HG03064 (cell line): ENCODE data around the gene MTA3.
A peak's percentile ranks its signal among the peaks of the same experiment; 100 is the strongest.

Source experiments
- ATAC-seq: cut with Tn5 transposase; IDR thresholded peaks from one replicate; pipeline ENCODE4 v1.9.1; 2021; ENCODE audit warnings: low read depth; ENCODE audit not compliant: unreplicated experiment

The MTA3 gene

DNA sequence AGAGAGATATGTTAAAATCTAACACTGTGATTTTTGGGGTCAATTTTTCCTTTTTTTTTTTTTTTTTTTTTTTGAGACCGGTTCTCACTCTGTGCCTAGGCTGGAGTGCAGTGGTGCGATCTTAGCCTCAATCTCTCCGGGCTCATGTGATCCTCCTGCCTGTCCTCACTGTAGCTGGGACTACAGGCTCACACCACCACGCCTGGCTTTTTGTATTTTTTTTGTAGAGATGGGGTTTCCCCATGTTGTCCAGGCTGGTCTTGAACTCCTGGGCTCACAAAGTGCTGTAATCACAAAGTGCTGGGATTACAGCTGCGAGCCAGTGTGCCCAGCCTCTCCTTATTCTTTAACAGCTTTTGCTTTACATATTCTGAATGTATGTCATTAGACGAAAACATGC, 226.8 kb downstream of the MTA3 start:
- no peak for ATAC-seq

DNA sequence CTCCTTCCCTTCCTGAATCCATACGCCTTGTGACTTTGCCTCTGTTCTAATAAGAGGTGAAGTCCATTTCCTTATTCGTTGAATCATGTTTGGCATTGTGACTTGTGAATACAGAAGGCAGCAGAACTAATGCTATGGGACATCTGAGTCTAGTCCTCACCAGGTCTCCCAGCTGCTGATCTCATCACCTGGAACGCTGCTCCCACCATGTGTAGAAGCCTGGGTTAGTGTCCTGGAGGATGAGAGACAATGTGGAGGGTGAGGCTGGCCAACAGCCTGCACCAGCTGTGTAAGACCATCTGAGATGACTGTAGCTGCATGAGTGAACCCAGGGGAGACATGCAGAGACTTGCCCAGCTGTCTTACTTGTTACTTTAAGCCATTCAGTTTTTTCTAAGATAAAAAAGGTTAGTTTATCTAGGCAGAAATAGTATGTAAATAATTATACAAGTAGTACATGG, 227.4 kb downstream of the MTA3 start:
- ATAC-seq, result peak; percentile 43

DNA sequence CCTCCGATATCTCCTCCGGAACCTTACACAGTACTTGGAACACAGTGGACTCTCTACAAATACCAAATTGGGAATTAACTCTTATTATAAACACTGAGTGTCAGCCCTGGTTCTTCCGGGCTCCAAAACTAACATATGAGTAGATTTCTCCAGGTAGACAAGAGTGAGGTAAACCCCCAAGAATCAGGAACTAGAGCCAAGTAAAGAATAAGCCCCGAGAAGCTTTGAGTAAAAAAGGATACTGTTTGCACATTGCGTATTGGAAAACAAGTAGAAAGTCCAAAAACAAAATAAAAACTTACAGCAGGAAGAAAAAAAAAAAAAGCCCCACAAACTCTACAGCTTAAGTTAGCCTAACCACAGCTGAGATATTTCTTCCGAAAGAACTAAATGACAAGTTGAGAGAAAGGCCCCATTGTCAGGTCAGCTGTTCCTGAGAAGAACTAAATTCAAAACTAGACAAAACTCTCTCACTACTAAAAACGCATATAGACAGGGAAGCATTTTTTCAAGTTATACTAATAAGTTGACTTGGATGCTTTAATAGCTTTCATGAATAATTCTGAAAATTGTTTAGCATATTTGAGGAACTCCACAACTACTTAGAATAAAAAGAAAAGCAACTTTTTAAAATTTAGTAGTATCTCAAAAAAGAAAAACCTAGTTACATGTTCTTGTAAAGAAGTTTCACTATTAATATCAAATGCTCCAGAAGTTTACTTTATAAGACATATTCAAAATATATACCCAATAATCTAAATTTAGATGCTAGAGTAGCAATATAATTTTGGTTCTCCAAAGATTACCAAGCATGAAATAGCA, 228.2 kb downstream of the MTA3 start:
- no peak for ATAC-seq

DNA sequence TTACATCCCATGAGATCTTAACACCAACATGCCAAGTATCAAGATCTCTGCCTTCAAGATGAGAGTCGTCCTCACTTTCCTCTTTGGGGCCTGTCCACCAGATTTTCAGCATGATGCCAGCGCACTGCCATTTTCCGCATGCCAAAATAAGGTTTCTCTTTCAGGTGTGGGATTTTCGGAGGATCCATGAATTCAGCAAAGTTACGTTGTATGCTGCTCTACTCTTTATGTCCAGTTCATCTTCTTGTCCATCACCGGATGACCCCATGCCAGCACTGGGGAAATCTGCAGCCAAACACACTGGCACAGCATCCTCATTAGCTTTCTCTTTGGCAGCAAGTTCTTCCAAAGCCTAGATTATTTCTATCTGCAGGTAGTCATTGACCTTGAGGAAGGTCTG, 228.8 kb downstream of the MTA3 start:
- no peak for ATAC-seq

DNA sequence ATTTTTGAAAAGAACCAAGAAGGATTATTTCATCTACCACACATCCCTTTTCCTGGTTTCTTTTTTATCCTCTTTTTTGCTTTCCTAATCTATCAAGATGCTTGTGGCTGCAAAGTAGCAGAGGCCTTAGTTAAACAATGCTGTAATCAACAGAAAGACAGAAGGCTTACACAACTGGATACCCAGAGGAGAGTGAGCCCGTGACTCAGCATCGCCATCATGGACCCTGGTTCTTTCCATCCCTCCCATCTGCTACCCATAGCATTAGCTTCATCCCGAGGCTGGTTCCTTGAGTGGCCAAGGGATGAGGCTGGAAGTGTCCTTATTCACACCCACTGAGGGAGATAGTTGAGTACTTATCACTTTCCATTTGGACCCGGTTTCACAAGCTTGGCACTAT, 231.4 kb downstream of the MTA3 start:
- no peak for ATAC-seq

DNA sequence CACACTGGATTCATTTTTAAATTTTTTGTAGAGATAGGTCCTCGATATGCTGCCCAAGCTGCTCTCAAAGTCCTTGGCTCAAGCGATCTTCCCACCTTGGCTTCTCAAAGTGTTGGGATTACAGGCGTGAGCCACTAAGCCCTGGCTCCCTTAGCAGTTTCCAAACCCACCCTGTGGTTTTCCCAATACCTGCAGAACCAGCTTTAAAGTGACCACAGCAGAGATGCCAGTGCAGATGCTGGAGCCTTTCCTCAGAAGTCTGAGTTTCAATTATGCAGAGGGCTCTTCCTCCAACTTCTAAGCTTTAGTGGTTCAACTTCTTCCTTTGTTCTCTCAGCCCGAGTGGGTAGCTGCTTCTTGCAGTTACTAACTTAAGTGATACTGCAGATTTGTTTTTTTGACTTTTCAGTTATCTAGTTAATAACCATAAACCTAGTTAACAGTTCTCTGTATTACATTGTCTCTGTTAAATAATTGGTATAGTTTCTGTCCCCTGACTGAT, 232.1 kb downstream of the MTA3 start:
- no peak for ATAC-seq

DNA sequence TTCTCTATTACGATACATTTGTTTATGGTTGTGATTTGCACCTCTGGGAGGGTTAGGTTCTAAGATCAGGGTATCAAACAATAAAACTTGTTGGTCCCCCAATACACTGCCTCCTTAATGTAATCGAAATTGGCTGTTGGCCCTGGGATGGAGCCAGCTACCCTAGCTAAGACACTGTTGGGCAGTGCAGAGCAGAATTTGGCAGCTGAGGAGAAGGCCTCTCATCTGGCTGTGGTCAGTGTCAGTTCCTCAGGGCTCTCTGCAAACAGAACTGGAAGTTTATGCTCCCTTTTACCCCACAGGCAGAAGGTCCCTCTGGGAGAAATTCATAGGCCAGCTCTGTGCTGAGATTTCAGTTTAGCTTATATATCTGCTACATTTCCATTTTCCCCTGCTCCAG, 232.5 kb downstream of the MTA3 start:
- no peak for ATAC-seq

DNA sequence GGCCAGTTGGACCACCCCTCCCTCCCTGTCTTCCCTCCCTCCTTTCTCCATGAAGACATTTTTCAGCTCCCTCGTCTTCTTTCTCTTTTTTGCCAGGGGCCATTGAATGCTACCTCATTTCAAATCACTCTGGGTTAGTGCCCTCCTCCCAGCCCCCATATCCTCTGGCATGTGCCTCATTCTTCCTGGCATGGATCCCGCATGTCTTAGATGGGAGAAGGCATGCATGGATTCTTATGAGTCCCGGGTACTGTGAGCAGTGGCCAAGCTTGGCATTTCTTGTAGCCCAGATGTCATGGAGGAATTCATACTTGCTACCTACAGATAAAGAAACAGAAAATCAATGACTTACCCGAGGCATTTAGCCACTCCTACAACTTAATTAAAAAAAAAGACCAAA, 232.9 kb downstream of the MTA3 start:
- no peak for ATAC-seq

DNA sequence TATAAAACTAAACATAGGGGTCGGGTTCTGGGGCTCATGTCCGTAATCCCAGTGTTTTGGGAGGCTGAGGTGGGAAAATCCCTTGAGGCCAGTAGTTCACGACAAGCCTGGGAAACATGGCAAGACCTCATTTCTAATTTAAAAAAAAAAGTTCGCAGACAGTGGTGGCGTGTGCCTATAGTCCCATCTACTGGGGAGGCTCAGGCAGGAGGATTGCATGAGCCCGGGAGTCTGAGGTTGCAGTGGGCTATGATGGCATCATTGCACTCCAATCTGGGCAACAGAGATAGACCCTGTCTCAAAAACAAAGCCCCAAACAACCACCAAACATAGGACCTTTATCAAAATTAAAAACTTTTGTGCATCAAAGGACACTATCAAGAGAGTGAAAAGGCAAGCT, 233.7 kb downstream of the MTA3 start:
- no peak for ATAC-seq

DNA sequence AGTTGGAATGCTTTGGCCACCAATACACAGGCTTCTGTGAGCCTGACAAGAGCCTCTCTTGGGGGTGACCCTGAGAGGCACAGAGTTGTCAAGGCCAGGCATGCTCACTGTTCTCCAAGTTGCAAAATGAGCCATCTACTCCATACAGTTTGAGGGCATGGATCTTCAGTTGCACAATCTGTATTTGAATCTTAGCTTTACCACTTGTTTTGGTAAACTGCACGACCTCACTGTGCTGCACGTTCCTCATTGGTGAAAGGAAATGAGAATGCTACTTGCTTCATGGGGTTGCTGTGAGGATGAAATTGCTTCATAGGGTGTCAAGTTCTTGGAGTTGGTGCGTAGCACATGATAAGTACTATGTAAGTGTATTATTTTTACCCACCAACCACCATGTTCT, 235.9 kb downstream of the MTA3 start:
- no peak for ATAC-seq

DNA sequence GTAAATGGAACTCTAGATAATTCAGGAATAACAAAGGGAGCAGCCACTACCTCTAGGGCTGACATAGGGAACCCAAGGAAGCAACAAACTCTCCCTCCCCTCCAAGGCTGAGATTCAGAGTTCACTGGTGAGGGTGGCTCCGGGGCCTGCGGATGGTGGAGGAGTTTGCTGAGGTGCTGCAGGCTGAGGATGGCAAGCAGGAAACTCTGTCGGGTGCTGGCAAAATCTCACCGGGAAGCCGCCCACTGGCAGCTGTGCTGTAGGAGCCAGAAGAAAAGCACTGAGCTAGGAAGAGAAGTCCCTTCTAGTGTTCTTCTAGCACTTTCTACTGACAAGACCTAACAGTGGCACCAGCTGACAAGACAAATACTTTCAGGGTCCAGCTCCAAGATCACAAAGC, 236.5 kb downstream of the MTA3 start:
- ATAC-seq, result no peak
